Esophagus mucosa (tissue), 1 donor: ENCODE data around the gene TAF6. TPM values are rescaled to one million over a fixed set of nuclear protein-coding genes. Genes with fewer than 3 reads are reported as not detected.

Experiments used
- ATAC-seq: fragments of 200-7000 bp; cut with Tn5 transposase; one replicate; pipeline ENCODE4 v1.9.1; 2020
- total RNA-seq: library from RNA; stranded (reverse); gene quantifications from one replicate; pipeline ENCODE4 v1.2.4, GENCODE V29; 2023
- donor health status: DM: yes; HTN: yes; CAD: no.

The TAF6 gene
- total RNA-seq, 1 donor from 2014 or later, result 23.3 TPM

DNA sequence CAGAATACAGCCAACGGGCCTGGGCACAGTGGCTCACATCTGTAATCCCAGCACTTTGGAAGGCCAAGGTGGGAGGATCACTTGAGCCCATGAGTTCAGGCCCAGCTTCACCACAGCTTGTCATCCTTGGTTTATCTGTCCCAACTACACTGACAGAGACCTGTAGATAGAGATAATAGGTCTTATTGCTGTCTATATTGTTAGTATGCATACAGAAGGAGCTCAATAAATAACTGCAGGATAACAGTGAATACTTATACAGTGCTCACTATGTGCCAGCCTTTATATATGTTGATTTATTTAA is 1.5 kb upstream of the TAF6 start:
- ATAC-seq, result no peak

DNA sequence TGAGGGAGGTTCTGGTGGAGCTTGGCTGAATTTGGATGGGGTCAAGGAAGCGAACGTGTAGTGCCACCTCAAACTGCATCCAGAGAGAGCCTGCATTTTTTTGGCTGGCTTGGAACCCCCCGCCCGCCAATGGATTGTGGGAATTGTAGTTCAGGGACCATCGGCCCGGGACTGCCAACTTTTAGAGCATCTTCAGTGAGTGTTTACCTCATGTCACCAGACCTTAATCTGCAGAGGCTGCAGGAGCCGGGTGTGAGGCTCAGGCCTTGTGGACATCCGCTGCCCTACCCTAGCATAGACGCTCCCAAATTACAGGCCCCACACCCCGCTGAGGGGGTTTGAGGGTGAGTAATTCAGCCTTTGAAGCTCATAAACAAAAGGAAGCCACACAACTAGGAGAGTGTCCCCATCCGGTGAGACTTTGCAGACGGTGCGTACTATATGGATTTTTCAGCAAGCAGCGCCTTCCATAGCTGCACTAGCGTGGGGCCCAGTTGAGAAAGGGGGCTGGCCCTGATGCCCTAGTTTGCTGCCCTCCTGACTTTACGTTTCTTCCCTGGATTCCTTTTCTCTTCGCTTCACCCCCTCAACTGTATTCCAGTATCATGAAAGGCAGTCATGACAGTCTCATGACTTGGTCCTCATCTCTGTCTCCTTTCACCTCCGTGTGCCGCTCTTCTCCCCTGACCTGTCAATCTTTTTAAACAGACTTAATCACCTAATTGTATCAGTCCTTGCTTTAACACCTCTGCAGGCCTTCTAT is 993 bp upstream of the TAF6 start:
- peak; percentile 33 for ATAC-seq

GRCh38 chr7:100118388-100119071 is 628 bp downstream of the TAF6 start:
- no peak for ATAC-seq

GRCh38 chr7:100115026-100115425 is 4.1 kb downstream of the TAF6 start:
- ATAC-seq, result no peak

GRCh38 chr7:100111914-100112313 is 7.2 kb downstream of the TAF6 start:
- no peak for ATAC-seq

- no peak for ATAC-seq
Measured at GRCh38 chr7:100111156-100111555, 8.0 kb downstream of the TAF6 start.

DNA sequence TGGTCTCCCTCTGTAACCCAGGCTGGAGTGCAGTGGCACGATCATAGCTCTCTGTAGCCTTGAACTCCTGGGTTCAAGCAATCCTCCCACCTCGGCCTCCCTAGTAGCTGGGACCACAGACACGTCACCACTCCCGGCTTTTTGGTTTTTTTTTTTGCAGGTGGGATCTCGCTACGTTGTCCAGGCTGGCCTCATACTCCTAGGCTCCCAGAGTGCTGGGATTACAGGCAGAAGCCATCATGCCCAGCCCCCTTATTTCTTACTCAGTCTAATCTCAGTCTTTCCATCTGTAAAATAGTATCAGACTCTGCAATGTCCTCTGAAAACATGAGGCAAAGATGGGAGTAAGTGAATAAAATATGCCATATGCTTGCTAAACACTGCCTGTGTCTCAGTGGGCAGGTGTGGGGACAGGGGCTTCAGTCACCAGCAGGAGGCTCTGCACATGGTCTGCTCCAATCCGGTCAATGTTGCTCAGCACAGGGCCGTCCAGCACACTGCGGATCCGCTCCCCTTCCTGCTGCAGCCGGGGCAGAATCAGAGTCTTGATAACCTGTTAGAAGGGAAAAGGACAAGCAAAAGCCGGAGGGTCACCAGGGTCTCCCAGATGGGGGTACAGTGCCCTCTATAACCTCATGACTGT is 9.5 kb downstream of the TAF6 start:
- no peak for ATAC-seq

GRCh38 chr7:100107890-100108289 is 11.3 kb downstream of the TAF6 start:
- ATAC-seq, result no peak

DNA sequence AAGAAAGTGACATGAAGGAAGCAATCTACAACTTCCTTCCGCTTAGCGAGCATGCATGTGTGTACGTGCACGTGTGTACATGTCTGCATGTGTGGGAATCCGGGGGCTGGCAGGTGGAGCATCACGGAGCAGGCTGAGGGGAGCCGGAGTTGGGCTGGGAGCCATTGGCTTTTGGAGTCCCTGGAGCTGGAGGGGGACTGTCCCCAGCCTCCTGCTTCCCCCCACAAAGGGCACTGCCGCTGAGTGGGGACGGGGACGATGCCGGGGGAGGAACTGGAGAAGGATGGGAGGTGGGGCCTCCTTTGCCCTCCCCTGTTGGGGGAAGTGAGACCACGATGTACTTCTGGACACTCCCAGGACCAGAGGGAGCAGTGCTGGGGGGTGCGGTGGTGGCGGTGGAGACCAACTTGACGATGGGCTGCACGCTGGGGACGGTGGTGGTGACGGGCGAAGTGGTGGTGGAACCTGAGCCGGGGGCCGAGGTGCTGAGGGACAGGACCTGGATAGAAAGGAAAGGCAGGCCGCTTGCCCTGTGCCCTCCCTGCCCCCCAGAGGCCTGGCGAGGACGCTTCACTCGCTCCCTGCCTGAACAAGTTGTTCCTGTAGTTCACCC is 11.9 kb downstream of the TAF6 start:
- no peak for ATAC-seq

DNA sequence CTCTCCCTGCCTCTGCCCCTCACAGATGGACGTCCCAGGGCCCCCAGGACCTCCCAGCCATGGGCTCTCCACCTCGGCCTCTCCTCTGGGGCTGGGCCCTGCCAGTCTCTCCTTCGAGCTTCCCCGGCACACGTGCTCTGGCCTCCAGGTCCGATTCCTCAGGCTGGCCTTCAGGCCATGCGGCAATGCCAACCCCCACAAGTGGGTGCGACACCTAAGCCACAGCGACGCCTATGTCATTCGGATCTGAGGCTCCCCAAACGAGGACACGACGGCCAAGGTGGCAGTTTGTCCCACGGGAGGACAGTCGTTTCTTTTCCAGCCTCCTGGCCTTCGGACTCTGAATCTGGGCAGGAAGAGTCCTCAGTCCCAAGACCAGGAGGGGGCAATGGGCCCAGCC is 12.5 kb downstream of the TAF6 start:
- ATAC-seq, result no peak

DNA sequence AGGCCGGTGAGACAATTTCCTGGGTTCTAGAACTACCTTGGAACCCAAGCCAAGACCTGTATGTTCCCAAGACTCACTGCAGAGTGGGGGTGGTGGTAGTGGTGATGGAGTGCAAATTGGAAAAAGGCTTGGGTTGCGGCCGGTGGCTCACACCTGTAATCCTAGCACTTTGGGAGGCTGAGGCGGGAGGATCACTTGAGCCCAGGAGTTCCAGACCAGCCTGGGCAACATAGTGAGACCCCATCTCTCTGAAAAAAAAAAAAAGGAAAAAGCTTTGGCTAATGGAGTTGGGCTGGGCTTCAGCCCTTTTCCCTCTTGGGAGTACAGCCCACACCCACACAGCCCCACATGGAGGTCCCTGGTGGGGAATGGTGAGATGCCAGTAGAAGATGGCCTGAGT is 13.6 kb downstream of the TAF6 start:
- ATAC-seq, result no peak

- no peak for ATAC-seq
Measured at GRCh38 chr7:100102950-100103840, 16.0 kb downstream of the TAF6 start.

DNA sequence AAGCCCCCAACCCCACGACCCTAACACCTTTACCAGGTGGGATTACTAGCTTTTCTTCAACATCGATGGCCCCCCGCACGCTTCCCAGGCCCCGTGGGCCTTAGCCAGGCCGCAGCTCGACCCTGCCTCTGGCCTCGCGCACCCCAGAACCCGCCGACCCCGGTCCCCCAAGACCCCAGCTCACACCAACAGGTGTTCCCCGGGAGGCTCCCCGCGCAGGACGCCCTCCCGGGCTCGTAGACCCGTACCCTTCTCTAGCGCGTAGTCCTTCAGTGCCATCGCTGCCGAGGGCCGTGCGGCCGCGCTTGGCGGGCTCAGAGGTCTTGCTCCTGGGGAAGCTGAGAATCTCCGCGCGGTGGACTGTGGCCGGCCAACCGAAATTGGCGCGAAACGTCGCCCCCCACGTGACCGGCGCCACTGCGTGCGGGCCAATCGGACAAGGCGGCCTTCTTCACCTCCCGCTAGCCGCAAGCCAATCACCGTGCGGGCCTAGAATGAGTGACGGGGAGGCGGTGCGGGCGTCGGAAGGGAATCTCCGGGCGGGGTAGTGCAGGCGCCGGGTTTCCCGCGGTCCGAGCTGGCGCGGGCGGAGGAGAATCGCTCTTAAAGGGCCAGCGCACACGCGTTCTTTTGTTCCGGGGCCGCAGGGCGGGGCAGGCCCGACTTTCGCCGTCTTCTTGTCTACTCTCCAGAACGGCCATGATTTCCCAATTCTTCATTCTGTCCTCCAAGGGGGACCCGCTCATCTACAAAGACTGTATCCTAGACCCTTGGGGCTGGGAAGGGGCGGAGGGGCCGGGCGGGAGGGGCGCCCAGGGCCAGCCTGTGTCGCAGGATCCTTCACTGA is 17.9 kb downstream of the TAF6 start, which contains the start of the genes AP4M1 and MCM7:
AP4M1 (plus strand) TSS at position 628 of the 847 bp plus-strand sequence; CDS start at position 700, 72 bp downstream.
MCM7 (minus strand) TSS at position 382 of the 847 bp plus-strand sequence; CDS start at position 279, 103 bp downstream.
- ATAC-seq, result peak; percentile 94

- ATAC-seq, result peak; percentile 89
Measured at GRCh38 chr7:100100420-100101015, 18.6 kb downstream of the TAF6 start.

- ATAC-seq, result no peak
Measured at GRCh38 chr7:100099452-100099851, 19.7 kb downstream of the TAF6 start.

GRCh38 chr7:100098913-100099312 is 20.2 kb downstream of the TAF6 start:
- ATAC-seq, result no peak

DNA sequence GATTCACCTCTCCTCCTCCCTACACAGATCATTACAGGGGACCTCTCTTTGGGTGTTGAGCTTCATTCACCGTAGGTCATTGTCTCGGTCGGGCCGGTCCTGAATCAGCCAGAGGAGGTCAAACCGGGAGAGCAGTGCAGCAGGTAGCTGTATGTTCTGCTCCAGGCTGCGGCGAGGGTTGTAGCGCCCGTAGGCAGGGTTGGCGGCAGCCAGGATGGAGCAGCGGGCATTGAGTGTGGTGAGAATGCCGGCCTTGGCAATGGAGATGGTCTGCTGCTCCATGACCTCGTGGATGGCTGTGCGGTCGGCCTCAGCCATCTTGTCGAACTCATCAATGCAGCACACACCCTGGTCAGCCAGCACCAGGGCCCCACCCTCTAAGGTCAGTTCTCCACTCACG is 23.5 kb downstream of the TAF6 start:
- no peak for ATAC-seq

- no peak for ATAC-seq
Measured at GRCh38 chr7:100095289-100095688, 23.9 kb downstream of the TAF6 start.

GRCh38 chr7:100093925-100094486 is 25.2 kb downstream of the TAF6 start:
- no peak for ATAC-seq

DNA sequence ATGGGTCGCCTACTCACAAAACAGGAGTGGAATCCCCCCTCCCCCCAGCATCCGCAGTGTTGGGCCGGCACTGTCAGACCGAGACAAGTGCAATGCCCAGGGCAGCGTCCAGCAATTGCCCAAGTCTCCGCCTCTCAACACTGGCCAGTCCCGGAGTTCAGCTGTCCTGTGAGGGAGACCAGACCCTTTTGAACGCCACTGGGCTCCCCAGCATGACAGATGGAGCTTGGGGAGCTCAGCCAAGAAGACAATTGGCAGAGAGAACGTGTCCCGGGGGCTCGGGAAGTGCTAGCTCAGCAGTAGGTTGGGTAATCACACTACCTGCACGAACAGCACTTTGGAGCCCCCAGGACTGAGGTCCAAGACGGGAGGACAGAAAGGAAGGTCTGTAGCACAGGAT is 25.7 kb downstream of the TAF6 start:
- ATAC-seq, result no peak
